Posterior vena cava (tissue), 2 donors: ENCODE data around the gene DUSP5. TPM values are rescaled to one million over a fixed set of nuclear protein-coding genes. Genes with fewer than 3 reads are reported as not detected.
"Not testable (repeated sequence)": the region's sequence is repeated elsewhere in the genome, so short reads cannot be mapped to it uniquely, and the experiment has no call there.

Experiments
- DNase-seq: peaks from one replicate; pipeline ENCODE4 v3.0.0-alpha.2; 2020; ENCODE audit warnings: low spot score
- intact Hi-C, 2 donors: fragments of 100-400 bp; cut with DNase I; formaldehyde crosslinking; loops; one replicate each; pipeline versions ENCODE4 v1.14.1 to v1.14.2; 2022 to 2023
- total RNA-seq, 2 donors: library from RNA; stranded (reverse); fragmentation: NEBNext Ultra II Directional; extraction: Animal tissue kit (Norgen Biotek cat#: 25700); gene quantifications; one replicate each; pipeline ENCODE4 v1.2.1, GENCODE V29; 2021
- donor health status: DM: yes; HTN: yes; CAD: no.
- donor health status: DM: yes; HTN: yes; CAD: no.

The DUSP5 gene
- total RNA-seq, 2 donors from 2014 or later: 8.5 to 23.2 TPM

GRCh38 chr10:110530131-110530831 lies 32.6 kb downstream of the DUSP5 start:
- DNase-seq: peak; percentile 87
- intact Hi-C loops: loop anchor here in 1 of 2 donors (10.0 kb wide), 1 partner anchor 175 kb away; no protein-coding TSS in a partner anchor

DNA sequence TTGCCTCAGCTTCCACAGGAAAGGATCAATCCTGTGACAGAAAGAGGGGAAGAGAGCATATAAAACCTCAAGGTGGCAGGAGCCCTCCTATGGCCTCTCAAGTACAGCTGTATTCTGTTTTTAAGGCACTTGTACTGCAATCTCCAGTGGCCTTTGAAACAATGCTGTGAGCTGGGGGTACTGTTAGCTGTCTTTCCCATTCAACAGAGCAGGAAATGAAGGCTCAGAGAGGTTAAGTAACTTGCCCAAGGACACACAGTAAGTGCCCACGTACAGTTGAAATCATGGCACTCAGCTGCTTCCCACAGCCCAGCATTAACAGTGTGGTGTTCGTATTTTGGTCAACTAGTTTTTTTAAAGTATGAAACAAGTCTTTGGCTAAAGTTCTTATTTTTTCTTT lies 34.0 kb downstream of the DUSP5 start:
- intact Hi-C loops: loop anchor here in 1 of 2 donors (10.0 kb wide), 1 partner anchor 177 kb away; no protein-coding TSS in a partner anchor
- no peak for DNase-seq

DNA sequence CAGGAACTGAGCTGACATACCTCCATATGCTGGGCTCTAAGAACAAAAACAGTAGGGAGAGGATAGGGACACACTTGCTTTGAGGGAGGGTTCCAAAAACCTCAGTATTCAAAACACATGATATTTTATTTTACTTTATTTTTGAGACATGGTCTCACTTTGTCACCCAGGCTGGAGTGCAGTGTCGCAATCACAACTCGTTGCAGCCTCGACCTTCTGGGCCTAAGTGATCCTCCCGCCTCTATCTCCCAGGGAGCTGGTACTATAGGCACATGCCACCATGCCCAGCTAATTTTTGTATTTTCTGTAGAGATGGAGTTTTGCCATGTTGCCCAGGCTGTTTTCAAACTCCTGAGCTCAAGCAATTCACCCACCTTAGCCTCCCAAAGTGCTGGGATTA lies 34.9 kb downstream of the DUSP5 start:
- DNase-seq: not testable (repeated sequence)
- intact Hi-C loops: loop anchor here in 1 of 2 donors (10.0 kb wide), 1 partner anchor 178 kb away; no protein-coding TSS in a partner anchor

DNA sequence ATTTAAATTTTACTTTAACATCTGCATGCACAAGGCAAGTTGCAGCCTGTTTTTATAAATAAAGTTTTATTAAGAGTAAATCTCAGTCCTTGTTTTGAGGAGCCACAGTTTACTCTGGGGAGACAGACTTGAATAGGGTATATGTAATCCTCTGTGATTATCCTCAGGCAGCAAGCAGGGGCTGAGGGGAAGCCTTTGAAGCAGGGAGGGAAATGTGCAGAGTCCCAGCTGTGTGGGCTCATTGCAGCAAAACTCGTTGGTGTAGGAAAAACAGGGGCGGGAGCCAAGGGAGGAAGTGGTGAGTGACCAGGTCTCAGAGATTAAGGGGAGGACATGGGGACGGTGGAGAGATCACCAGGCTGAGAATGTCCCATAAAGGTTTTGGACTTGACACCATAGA lies 35.4 kb downstream of the DUSP5 start:
- intact Hi-C loops: loop anchor here in 1 of 2 donors (10.0 kb wide), 1 partner anchor 178 kb away; no protein-coding TSS in a partner anchor
- no peak for DNase-seq

GRCh38 chr10:110534571-110534970 lies 36.9 kb downstream of the DUSP5 start:
- intact Hi-C loops: loop anchor here in 1 of 2 donors (10.0 kb wide), 1 partner anchor 180 kb away; no protein-coding TSS in a partner anchor
- DNase-seq: no peak

- intact Hi-C loops: loop anchor here in 1 of 2 donors (10.0 kb wide), 1 partner anchor 181 kb away; no protein-coding TSS in a partner anchor
- DNase-seq: no peak
Observed at GRCh38 chr10:110535958-110536891, 38.5 kb downstream of the DUSP5 start.

DNA sequence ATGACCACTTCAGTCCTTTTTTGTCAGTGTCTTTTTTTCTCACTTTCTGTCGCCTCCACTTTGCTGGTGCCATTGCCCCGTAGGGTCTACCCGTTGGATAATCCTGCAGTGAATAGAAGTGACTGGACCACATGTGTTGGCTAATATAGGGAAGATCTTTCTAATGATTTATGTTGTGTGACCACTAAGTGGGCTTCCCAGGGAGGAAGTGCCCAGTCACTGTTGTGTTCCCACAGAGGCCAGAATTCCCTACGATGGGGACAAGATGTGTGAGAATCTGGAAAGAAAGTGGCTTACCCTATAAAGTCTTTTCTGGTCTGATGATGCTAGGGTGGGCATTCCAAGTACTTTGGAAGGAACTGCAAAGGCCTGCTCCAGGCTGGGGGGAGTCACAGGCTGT lies 41.4 kb downstream of the DUSP5 start:
- DNase-seq: no peak
- intact Hi-C loops: loop anchor here in 1 of 2 donors (10.0 kb wide), 1 partner anchor 184 kb away; no protein-coding TSS in a partner anchor

- intact Hi-C loops: no loop called here
- DNase-seq: no peak
Observed at GRCh38 chr10:110540031-110540430, 42.3 kb downstream of the DUSP5 start.

DNA sequence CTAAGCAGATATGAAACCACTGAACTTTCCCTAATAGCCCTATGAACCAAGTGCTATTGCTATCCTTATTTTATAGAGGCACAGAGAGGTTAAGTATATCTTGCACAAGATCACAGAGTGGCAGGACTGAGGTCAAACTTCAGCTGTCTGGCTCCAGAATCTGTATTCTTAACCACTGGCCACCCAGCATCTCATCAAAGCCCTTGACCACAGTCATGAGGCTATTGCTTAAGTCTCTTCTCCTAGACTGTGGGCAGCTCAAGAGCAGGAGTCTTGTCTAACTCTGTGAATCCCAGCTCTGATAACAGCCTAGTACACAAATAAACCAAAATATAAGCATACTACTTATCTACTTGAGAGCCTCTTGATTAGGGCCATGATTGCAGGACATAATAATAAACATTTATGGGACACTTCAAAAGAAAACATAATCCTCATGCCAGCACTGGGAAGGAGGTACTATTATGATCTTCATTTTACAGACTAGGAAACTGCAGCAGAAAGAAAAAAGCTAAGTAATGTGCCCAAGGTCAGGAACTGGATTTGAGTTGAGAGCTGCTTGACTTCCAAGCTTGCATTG lies 47.3 kb downstream of the DUSP5 start:
- intact Hi-C loops: loop anchor here in 1 of 2 donors (5.0 kb wide), 1 partner anchor 238 kb away; no protein-coding TSS in a partner anchor
- DNase-seq: no peak

DNA sequence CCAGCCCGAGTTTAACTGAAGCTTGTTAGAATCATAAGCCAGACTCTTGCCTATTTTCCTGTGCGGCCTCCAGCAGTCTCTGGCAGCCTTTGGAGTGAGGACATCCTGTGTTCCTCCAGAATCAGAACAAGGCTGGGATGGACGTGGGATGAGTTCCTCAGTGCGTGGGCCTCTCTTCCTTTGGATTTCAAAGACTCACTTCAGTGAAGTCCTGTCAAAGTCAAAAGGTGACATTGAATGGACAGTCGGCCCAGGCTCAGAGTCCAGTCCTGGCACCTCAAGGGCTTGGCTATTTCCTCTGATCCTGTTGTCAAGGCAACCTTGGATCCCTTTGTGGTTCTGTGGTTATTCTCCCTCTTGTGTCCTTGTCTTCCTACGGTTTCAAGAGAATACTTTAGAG lies 48.4 kb downstream of the DUSP5 start:
- no peak for DNase-seq
- intact Hi-C loops: loop anchor here (2.0 to 5.0 kb wide), 2 partner anchors 235 to 239 kb away; no protein-coding TSS in a partner anchor

- no peak for DNase-seq
- intact Hi-C loops: loop anchor here (2.0 to 5.0 kb wide), 2 partner anchors 236 to 239 kb away; no protein-coding TSS in a partner anchor
Observed at GRCh38 chr10:110546499-110547110, 48.9 kb downstream of the DUSP5 start.

- intact Hi-C loops: loop anchor here (2.0 to 5.0 kb wide), 2 partner anchors 236 to 240 kb away; no protein-coding TSS in a partner anchor
- no peak for DNase-seq
Observed at GRCh38 chr10:110547139-110547761, 49.5 kb downstream of the DUSP5 start.

DNA sequence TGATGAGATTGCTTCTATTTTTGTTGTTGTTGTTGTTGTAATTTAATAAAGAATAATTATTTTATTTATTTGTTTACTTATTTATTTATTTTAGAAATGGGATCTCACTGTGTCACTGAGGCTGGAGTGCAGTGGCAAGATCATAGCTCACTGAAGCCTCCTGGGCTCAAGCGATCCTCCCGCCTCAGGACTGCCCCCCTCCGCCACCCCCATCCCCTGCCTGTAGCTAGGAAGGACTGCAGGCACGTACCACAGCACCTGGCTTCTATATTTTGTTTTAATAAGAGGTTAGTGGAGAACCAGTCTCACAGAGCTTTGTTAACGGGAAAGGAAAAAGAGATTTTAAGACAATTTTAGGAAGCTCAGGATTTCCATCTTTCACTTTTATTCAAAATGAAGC lies 50.3 kb downstream of the DUSP5 start:
- intact Hi-C loops: loop anchor here in 1 of 2 donors (5.0 kb wide), 1 partner anchor 241 kb away; no protein-coding TSS in a partner anchor
- no peak for DNase-seq

GRCh38 chr10:110549211-110549610 lies 51.5 kb downstream of the DUSP5 start:
- intact Hi-C loops: loop anchor here in 1 of 2 donors (5.0 kb wide), 1 partner anchor 242 kb away; no protein-coding TSS in a partner anchor
- no peak for DNase-seq

DNA sequence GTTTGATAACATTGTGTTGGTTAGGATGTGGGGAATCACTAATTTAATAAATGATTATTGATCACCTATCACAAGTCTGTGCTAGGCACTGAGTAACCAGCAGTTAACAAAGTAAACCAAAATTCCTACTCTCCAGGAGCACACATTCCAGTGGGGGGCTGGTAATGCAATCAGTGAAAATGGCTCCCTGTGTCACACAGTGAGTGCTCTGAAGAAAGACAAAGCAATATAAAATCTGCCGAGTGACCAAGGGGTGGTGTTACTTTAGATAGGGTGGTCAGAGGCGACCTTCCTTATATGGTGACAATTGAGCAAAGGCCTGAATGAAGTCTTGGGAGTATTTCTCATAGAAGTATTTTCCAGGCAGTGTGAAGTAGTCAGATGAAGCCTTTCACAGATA lies 56.2 kb downstream of the DUSP5 start:
- intact Hi-C loops: no loop called here
- no peak for DNase-seq

DNA sequence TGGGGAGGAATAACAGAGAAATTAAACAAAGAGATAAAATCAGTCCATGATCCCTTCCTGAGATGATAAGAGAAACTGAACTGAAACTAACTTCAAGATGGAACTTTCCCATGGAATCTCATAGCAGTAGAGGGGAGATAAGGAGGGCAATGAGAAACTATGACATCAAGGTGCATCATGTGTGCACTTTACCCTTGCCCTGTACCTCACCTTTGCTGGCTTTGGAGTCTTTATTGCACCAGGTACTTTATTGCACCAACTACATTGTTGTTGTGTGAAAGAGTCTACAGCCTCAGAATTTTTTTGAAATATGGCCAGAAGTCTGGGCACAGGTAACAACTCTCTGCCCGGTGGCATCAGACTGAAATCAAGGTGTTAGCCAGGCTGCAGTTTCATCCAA lies 58.6 kb downstream of the DUSP5 start:
- intact Hi-C loops: no loop called here
- no peak for DNase-seq

DNA sequence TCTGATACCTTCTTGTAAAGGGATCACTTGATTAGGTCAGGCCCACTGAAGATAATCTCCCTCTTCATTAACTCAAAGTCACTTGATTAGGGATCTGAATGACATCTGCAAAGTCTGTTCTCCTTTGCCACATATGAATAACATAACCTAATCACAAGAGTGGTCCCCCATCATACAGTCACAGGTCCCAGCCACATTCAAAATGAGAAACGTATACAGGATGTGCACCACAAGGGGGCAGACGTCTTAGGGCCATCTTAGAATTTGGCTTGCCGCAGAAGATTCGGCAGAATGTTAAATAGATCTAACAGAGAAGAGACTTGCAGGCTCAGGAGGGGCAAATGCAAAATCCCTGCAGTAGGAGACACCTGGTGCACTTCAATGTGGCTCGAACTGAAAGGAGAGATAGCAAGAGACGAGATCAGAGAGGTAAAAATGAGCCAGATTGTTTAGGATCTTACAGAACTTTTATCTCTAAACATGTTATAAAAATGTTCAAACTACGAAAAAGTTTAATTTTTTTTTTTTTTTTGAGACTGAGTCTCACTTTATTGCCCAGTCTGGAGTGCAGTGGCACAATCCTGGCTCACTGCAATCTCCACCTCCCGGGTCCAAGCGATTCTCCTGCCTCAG lies 59.4 kb downstream of the DUSP5 start:
- intact Hi-C loops: no loop called here
- DNase-seq: no peak

- no peak for DNase-seq
- intact Hi-C loops: no loop called here
Observed at GRCh38 chr10:110558041-110558440, 60.3 kb downstream of the DUSP5 start.
